COLO668 (cell line): ENCODE results near the gene MTFP1.
"Not testable (repeated sequence)": the region's sequence is repeated elsewhere in the genome, so short reads cannot be mapped to it uniquely, and the experiment has no call there.

Experiments
- DNase-seq: peaks from one replicate; lab custom pipeline; 2025; ENCODE audit not compliant: unreplicated experiment; lab: John Stamatoyannopoulos, UW

The MTFP1 gene

DNA sequence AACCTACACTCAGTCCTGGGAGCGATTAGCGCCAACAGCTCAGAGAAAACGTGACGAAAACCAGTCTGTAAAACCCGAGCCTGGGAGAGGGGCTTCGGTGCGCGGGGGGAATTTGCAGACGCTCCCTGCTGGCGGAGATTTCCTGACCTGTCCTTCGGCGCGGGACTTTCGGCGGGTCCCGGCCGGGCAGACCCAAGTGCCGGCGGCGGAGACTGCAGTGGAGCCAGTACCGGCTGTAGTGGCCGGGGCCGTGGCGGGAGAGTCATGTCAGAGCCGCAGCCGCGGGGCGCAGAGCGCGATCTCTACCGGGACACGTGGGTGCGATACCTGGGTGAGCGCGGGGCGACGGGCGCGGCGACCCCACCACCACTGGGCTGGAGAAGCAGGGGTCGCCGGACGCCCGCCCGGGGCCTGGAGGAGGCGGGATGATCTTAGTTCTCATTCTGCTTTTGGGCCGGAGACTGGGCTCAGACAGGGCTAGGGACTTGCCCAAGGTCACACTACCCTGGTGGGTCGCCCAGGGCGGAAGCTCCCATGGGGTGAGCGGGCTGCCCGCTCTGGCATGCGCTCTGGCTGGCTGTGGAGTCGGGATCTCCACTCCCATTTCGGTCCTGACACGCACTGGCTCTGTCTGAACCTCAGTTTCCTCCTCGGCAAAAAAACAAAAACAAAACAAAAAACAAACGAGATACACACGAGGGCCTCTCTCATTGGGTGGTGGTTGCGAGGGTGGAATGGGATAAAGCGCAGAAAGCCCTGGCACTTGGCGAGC lies at the start of gene MTFP1:
Gene MTFP1 (plus strand): TSS at position 153 of the 772 bp plus-strand sequence. CDS start 112 bp downstream, at position 265.
- DNase-seq = peak; percentile 74

- no peak for DNase-seq
Observed at GRCh38 chr22:30380011-30380410, 45.6 kb upstream of the MTFP1 start.

DNA sequence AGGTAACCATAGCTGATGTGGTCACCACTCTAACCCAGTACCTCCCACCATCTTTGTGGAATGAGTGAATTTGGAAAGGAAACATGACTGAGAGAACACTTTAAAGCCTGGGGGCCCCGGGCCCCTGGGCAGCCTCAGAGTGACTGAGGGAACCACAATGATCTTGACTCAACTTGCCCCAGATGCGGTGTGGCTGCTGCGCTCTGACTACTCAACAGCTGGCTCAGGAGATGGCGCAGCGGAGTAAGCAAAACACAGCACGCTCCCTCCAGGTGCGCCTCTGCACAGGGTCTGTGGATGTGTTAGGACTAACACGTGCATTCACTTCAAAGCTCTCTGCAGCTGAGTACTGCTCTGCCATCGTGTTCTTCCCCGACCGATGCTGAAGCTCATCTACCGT lies 44.3 kb upstream of the MTFP1 start:
- DNase-seq = no peak

DNA sequence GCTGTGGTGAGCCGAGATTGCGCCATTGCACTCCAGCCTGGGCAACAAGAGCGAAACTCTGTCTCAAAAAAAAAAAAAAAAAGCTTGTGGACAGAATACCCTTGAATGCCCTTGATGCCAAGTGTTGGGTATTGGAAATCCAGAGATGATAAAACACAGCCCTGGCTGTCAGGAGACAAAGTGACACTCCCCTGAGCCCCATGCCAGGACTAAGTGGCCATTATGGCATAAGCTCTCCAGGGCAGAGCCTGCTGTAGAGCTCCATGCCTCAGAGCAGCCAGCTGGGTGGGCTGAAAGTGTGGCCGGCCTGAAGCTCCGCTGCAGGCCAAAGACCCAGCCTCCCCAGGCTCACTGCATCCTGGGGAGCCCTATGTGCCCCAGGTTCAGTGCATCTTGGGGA lies 43.2 kb upstream of the MTFP1 start:
- no peak for DNase-seq

DNA sequence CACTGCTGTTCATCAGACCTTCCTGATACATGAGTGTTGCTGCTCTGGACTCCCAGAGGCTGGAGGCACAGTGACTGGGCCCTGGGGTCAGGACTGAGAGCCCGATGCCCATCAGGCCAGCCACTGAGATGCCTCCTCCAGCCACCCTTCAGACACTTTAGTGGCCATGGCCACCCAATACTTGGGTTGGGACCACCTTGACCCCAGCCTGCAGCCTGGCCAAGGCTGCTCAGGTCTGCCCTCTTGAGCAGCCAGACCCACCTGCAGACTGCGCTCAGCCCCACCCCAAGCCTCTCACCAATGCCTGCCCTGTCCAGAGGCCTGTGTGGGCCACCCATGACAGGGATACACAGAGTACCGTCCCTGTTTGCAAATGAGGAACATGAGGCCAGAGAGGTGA lies 42.5 kb upstream of the MTFP1 start:
- no peak for DNase-seq

GRCh38 chr22:30385942-30386341 lies 39.6 kb upstream of the MTFP1 start:
- no peak for DNase-seq

DNA sequence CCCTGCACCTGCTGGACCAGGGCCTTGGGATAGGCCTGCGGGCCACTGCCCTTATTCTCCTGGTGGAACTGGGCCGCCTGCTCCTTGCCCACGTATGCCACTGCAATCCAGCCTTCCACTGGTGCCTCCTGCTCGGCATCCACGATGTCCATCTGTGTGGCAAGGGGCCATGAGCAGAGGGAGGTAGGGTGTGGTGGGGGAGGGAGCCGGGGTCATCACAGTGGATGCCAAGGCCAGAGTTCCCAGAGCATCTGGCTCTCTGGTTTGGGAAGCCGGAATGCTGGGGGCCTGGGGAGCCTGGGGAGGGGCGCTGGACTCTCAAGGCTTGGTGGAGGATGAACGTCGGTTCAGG lies 39.0 kb upstream of the MTFP1 start:
- no peak for DNase-seq

- peak; percentile 83 for DNase-seq
Observed at GRCh38 chr22:30386960-30387827, 38.4 kb upstream of the MTFP1 start, which contains the start of gene RNF215. Gene RNF215, minus strand, starts transcription at chr22:30387411. Its CDS starts 98 bp downstream, at chr22:30387313.

GRCh38 chr22:30390974-30391691 lies 34.4 kb upstream of the MTFP1 start:
- peak; percentile 80 for DNase-seq

DNA sequence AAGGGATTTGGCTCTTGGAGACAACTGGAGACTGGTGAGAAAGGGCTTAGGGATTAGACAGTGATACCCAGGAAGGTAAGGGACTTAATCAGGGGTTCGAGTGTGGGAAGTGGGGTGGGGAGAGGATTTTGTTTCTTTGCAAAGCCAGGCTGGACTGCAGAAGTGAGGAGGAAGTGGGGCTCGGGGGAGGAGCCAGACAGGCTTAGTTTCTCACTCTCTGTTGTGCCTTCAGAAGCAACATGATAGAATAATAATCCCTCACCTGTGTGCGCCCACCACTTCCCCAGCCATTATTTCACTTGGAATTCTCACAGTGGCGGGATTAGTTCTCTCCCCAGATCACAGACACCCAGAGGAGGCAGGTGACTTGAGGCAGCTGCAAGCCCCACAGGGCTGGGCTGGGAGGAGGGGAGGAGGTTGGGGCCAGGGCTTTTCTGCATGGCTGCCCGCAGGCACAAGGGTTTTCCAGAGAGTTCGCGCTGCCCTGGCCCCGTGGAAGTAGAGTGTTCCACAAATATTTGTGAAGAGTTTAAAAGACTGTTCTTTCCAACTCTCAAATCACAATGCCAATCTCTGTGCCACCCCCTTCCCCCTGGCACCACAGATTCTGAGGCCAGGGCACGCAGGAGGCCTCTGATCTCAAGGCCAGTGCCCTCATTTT lies 32.8 kb upstream of the MTFP1 start:
- peak; percentile 56 for DNase-seq

GRCh38 chr22:30393322-30393680 lies 32.3 kb upstream of the MTFP1 start:
- DNase-seq = no peak

GRCh38 chr22:30393885-30394284 lies 31.7 kb upstream of the MTFP1 start:
- DNase-seq = no peak

DNA sequence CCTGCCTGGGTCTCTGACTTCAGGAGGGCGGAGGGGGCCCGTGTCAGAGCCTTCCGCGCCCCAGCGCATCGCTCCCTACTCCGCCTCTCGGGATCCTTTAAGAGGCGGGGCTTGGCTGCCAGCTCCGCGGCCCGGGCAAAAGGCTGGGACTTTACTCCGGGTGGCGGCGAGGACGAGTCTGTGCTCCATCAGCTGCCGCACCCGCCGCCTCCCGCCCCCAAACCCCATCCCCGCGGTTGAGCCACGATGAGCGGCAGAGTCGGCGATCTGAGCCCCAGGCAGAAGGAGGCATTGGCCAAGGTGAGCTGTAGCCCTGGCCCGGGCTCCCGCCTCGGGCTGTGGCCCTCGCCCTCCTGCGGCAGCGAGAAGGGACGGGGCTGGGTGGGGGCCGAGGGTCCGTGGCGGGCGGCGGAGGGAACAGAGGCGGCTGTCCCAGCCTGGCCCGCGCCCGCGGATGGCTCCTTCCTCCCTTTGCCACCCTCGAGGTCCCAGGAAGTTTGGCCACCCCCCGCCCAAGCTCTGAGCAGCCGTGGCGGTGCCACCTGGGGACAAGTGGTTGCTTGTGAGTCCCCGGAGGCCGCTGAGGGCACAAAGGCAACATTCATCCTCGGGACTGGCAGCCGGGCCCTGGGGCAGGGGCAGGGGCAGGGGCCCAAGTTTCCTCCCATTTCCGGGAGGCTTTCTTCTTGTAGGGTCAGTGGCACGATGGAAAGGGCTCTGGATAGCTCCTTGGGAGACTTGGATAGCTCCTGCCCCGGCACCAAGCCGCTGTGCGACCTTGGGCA lies 28.5 kb upstream of the MTFP1 start, which contains the start of gene SEC14L2:
Gene SEC14L2 (plus strand): TSS at position 148 of the 785 bp plus-strand sequence. CDS start 99 bp downstream, at position 247.
- peak; percentile 72 for DNase-seq

DNA sequence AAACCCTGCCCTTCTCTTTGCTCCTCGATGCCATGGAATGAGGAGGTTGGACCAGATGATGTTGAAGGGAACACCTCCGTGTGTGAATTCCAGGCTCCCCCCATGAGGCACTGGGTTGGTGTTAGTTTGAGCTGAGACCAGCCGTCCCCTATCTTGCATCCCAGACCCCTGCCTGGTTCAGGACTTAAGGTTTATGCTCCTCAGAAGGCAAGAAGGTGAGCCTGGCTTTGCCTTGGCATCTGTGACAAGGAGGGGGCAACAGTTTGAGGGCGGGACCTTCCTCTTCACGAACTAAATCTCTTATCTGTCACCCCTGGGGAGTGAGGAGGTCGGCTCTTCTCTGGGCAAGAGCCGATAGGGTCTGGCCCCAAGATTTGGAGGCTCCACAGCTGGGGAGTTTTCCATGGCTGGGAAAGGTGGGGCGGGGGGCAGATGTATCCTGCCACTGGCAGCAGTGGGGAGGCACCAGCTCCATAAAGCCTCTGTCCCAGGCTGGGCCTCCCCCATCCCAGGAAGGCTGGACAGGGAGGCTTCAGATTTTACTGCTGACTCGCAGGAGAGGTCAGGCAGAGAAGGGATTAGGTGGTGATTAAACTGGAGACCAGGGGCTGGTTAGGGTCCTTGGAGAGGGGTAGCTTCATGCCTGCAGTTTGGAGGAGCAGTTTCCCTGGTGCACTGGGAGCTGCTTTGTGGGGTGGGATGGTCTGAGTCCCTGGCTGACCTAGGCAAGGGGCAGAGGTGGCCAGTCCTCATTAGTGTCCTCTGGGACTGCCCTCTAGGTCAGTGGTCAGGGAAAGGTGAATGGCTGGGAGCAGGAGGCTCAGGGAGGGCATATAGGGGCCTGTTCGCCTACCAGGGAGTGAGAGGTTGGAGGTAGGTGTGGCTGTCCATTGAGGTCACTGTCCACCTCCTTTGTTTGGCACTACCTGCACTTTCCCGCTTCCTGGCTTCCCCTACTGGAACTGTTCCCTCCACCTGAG lies 27.6 kb upstream of the MTFP1 start:
- no peak for DNase-seq

GRCh38 chr22:30398685-30399680 lies 26.6 kb upstream of the MTFP1 start:
- DNase-seq = no peak

- DNase-seq = no peak
Observed at GRCh38 chr22:30399718-30400117, 25.9 kb upstream of the MTFP1 start.

DNA sequence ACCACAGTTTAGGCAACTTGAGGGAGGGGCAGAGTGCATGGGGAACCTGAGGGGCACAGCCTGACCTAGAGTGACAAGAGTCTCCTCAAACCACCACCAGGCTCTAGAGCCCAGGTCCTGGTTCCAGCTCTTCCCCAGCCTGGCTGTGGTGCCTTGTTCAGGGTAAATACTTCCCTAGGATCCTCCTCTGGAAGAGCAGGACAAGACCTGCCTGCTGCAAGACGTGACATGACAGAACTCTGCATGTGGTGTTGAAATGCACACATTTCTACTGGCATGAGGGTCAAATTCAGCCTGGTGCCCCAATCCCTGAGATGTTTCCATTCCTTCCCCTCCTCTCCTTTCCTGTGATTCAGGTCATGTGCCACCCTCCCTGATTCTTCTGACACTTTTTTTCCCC lies 25.4 kb upstream of the MTFP1 start:
- DNase-seq = no peak

GRCh38 chr22:30401024-30401423 lies 24.5 kb upstream of the MTFP1 start:
- not testable (repeated sequence) for DNase-seq
